B cell (primary cell): ENCODE results near the gene UAP1L1. TPM values are rescaled to one million over a fixed set of nuclear protein-coding genes. Genes with fewer than 3 reads are reported as not detected.

Experiments used
- ATAC-seq: fragments of 200-7000 bp; cut with Tn5 transposase; one replicate; pipeline ENCODE4 v1.10.0; 2021; ENCODE audit warnings: low read depth, mild to moderate bottlenecking, moderate number of reproducible peaks, moderate library complexity
- CTCF ChIA-PET: fragments of 350-600 bp; sonication (Branson Sonifier 250); formaldehyde crosslinking; loops from one replicate; lab custom pipeline; 2021; ENCODE audit warnings: antibody characterized with exemption, inconsistent platforms; lab: Charles Lee
- POLR2A ChIA-PET: fragments of 350-600 bp; sonication (Branson Sonifier 250); formaldehyde crosslinking; loops from one replicate; lab custom pipeline; 2021; ENCODE audit warnings: antibody characterized with exemption; lab: Charles Lee
- DNase-seq: peaks from one replicate; pipeline ENCODE4 v3.0.0; 2013
- H2AFZ ChIP-seq: 2 replicates; pipeline ENCODE4 v1.6.1; 2012; ENCODE audit warnings: mild to moderate bottlenecking, low read depth, low read length; ENCODE audit not compliant: insufficient read depth, poor library complexity, severe bottlenecking
- H3K27ac ChIP-seq, 2 donors: 1 replicate in 1 of 2; 2 replicates in 1 of 2; pipeline ENCODE4 v1.5.1; 2012 to 2013; ENCODE audit warnings: low read length in 2 of 2, mild to moderate bottlenecking in 2 of 2, moderate library complexity in 1 of 2
- H3K27me3 ChIP-seq, 4 experiments: fragments of 200-600 bp in 1 of 4; sonication (generic) in 1 of 4; replicated peaks in 1 of 4; 1 replicate in 2 of 4; 2 replicates in 2 of 4; pipeline versions ENCODE4 v1.6.1 to v1.7.0; 2013 to 2016; ENCODE audit warnings: low read length in 3 of 4, mild to moderate bottlenecking in 2 of 4, mixed read lengths in 1 of 4, moderate library complexity in 1 of 4; ENCODE audit not compliant: insufficient read depth in 4 of 4, control insufficient read depth in 3 of 4; ENCODE audit errors: control extremely low read depth in 1 of 4
- H3K36me3 ChIP-seq, 2 experiments: replicated peaks in 1 of 2; 1 replicate in 1 of 2; 2 replicates in 1 of 2; pipeline versions ENCODE4 v1.6.1 to v1.7.1; 2013; ENCODE audit warnings: low read length in 1 of 2; ENCODE audit not compliant: insufficient read depth in 2 of 2, control insufficient read depth in 1 of 2; ENCODE audit errors: control extremely low read depth in 1 of 2, extremely low read depth in 1 of 2
- H3K4me1 ChIP-seq, 2 donors: fragments of 200-600 bp in 1 of 2; sonication (generic) in 1 of 2; 1 replicate in 1 of 2; 2 replicates in 1 of 2; pipeline versions ENCODE4 v1.5.1 to v1.6.1; 2013 to 2017; ENCODE audit warnings: low read length in 2 of 2; ENCODE audit not compliant: control insufficient read depth in 2 of 2, insufficient read depth in 2 of 2
- H3K4me2 ChIP-seq: replicated peaks from 2 replicates; pipeline ENCODE3; 2012; ENCODE audit warnings: mild to moderate bottlenecking, low read depth, low read length; ENCODE audit not compliant: poor library complexity, severe bottlenecking
- H3K4me3 ChIP-seq, 5 experiments: fragments of 200-600 bp in 1 of 5; sonication (generic) in 1 of 5; 1 replicate in 3 of 5; 2 replicates in 2 of 5; pipeline versions ENCODE4 v1.5.1 to v1.7.0; 2011 to 2016; ENCODE audit warnings: low read length in 4 of 5, mild to moderate bottlenecking in 4 of 5, low read depth in 2 of 5, control low read depth in 1 of 5, moderate library complexity in 1 of 5; ENCODE audit not compliant: insufficient read depth in 1 of 5; ENCODE audit errors: control extremely low read depth in 1 of 5, extremely low read depth in 1 of 5
- H3K79me2 ChIP-seq: fragments of 200-600 bp; sonication (generic); one replicate; pipeline ENCODE4 v1.6.0; 2016; ENCODE audit warnings: low read length; ENCODE audit not compliant: control insufficient read depth, insufficient read depth
- H3K9ac ChIP-seq: fragments of 200-600 bp; sonication (generic); 2 replicates; pipeline ENCODE4 v1.6.1; 2017; ENCODE audit warnings: mild to moderate bottlenecking, low read length, moderate library complexity
- H3K9me3 ChIP-seq, 3 donors: one replicate each; pipeline versions ENCODE4 v1.6.1 to v1.7.1; 2013; ENCODE audit warnings: low read length in 2 of 3; ENCODE audit not compliant: control insufficient read depth in 2 of 3, insufficient read depth in 1 of 3; ENCODE audit errors: control extremely low read depth in 1 of 3
- H4K20me1 ChIP-seq: 2 replicates; pipeline ENCODE4 v1.6.0; 2012; ENCODE audit warnings: mild to moderate bottlenecking, low read length; ENCODE audit not compliant: insufficient read depth, control insufficient read depth, poor library complexity, severe bottlenecking
- H3K27ac Mint-ChIP-seq: one replicate; pipeline ENCODE4 v1.8.0; 2021; ENCODE audit warnings: mixed read lengths
- H3K27me3 Mint-ChIP-seq: one replicate; pipeline ENCODE4 v1.8.0; 2021; ENCODE audit warnings: mixed read lengths
- H3K4me1 Mint-ChIP-seq: one replicate; pipeline ENCODE4 v1.8.0; 2021; ENCODE audit warnings: mixed read lengths
- H3K4me3 Mint-ChIP-seq: one replicate; pipeline ENCODE4 v1.8.0; 2021; ENCODE audit warnings: mixed read lengths
- H3K9me3 Mint-ChIP-seq: one replicate; pipeline ENCODE4 v1.8.0; 2022; ENCODE audit warnings: mixed read lengths; ENCODE audit not compliant: insufficient read depth
- EZH2 ChIP-seq: IDR thresholded peaks from 2 replicates; pipeline ENCODE4 v1.6.1; 2012; ENCODE audit warnings: borderline replicate concordance, low read depth, mild to moderate bottlenecking, moderate library complexity, low read length; ENCODE audit not compliant: insufficient read depth, poor library complexity, severe bottlenecking
- WGBS: methylation state at CpG from one replicate; pipeline ENCODE4 v1.1.5; 2013; ENCODE audit warnings: missing lambda C conversion rate; ENCODE audit not compliant: insufficient coverage; 5-methylcytosine and 5-hydroxymethylcytosine counted together
- intact Hi-C: fragments of 100-400 bp; cut with micrococcal nuclease; formaldehyde crosslinking; loops from one replicate; pipeline ENCODE4 v1.10.0; 2022
- polyA plus RNA-seq: library from polyadenylated mRNA; depleted of rRNA; stranded (reverse); fragments of >200 nt; gene quantifications from 2 replicates; pipeline ENCODE4 v1.2.3, GENCODE V29; 2012
- total RNA-seq, 2 donors: library from RNA; stranded (reverse); fragments of 120-200 nt in 1 of 2; gene quantifications; 1 replicate in 1 of 2; 2 replicates in 1 of 2; pipeline versions ENCODE4 v1.2.3 to v1.2.4, GENCODE V29; 2013 to 2022
- TF ChIP-seq, protein P1 (sequence below): fragments of 200-600 bp; IDR thresholded peaks from one replicate; pipeline ENCODE4 v1.8.0; 2022; ENCODE audit warnings: antibody characterized with exemption, mild to moderate bottlenecking

UAP1L1 gene
- total and polyA plus RNA-seq, 2 donors (not counting 1 experiment from before 2014, with no cell fraction given), result 29.1 to 47.6 TPM

DNA sequence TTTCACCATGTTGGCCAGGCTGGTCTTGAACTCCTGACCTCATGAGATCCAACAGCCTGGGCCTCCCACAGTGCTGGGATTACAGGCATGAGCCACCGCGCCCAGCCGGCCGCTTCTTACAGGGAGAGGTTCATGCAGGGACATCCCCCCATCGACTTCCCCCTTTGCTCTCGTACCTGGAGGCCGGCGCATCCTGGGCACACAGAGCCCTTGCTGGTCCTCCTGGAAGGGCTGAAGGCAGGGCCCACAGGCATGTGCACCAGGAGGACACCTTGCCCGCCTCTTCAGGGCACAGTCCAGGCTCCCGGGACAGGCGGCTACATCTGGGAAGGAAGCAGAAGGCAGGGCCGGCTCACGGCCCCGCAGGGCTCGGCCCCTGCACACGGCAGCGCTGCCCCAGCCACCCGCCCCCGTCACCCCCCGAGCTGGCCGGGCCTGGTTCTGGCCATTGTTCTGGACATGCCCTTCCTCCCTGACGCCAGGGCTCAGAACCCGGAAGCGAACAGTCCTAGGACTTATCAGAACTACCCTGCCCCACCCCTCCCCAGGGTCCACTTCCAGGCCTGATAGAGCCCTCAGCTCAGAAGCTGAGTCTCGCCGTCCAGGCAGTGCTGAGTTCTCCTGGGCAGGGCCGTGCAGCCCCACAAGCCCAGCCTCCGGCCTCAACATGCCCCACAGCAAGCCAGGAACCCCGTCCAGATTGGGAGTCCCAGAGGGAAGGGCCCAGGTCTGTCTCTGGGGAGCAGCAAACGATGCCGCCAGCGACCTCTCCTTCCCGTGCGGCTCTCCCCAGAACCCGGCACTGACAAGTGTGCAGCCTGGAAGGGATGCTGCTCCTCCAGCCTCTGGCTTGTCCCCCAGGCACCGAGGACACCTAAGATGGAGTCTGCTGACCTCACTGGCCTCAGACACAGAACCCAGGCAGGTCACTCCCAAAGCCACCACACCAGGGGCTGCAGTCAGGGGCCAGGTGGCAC, 34.3 kb upstream of the UAP1L1 start:
- Histone ChIP-seq H3K79me2 (no peaks in the 10 kb centered on the region), H3K4me3 (no peak overlapping the region), H2AFZ (no peak overlapping the region), H3K9me3 (peaks cover 0 to 33% (median 0%) of the 10 kb centered on the region in 3 donors), H3K4me2 (no peak overlapping the region), H3K4me1 (peaks cover 24 to 42% of the 10 kb centered on the region in 2 donors), H3K9ac (no peak overlapping the region), H3K27me3 (peaks cover 0 to 56% (median 37%) of the 10 kb centered on the region in 4 experiments), H4K20me1 (peaks cover 5% of the 10 kb centered on the region), H3K27ac (no peak overlapping the region), H3K36me3 (no peaks in the 10 kb centered on the region)
- Mint-ChIP-seq H3K27ac (no peak overlapping the region), H3K27me3 (peaks cover 9% of the 10 kb centered on the region), H3K4me3 (no peak overlapping the region), H3K4me1 (peaks cover 10% of the 10 kb centered on the region), H3K9me3 (no peaks in the 10 kb centered on the region)
- intact Hi-C loops, result no loop called here
- DNase-seq (no peak), ATAC-seq (no peak)
- ChIA-PET POLR2A (interaction anchor here (0.7 kb wide), 1 partner anchor 197 kb away, joined by 3 read pairs; no protein-coding TSS in a partner anchor), CTCF (interaction anchor here (0.7 to 2.4 kb wide), 3 partner anchors 14 to 349 kb away, joined by 4 to 12 read pairs (median 4); partner anchors contain the start of gene ABCA2)
- TF ChIP-seq, protein P1, sequence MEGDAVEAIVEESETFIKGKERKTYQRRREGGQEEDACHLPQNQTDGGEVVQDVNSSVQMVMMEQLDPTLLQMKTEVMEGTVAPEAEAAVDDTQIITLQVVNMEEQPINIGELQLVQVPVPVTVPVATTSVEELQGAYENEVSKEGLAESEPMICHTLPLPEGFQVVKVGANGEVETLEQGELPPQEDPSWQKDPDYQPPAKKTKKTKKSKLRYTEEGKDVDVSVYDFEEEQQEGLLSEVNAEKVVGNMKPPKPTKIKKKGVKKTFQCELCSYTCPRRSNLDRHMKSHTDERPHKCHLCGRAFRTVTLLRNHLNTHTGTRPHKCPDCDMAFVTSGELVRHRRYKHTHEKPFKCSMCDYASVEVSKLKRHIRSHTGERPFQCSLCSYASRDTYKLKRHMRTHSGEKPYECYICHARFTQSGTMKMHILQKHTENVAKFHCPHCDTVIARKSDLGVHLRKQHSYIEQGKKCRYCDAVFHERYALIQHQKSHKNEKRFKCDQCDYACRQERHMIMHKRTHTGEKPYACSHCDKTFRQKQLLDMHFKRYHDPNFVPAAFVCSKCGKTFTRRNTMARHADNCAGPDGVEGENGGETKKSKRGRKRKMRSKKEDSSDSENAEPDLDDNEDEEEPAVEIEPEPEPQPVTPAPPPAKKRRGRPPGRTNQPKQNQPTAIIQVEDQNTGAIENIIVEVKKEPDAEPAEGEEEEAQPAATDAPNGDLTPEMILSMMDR, result no peak
- no peak for TF ChIP-seq EZH2
- WGBS, result 86% methylated on average over 35 of the region's 36 CpGs
